IMR-90 (cell line): Measurements from ENCODE around the gene ZDHHC12. TPM values are rescaled to one million over a fixed set of nuclear protein-coding genes. Genes with fewer than 3 reads are reported as not detected.
A peak's percentile ranks its signal among the peaks of the same experiment; 100 is the strongest.

Experiments
- ATAC-seq: fragments of 200-7000 bp; cut with Tn5 transposase; 2 replicates; pipeline ENCODE4 v1.9.1; 2020; ENCODE audit warnings: low read depth, mild to moderate bottlenecking, moderate library complexity
- BruUV-seq: library from RNA; stranded (reverse); fragments of 400-500 nt; replicated peaks from 2 replicates; lab custom pipeline; 2021; lab: Mats Ljungman, UMichigan
- CTCF ChIA-PET: fragments of 300-600 bp; formaldehyde crosslinking; extraction: SDS; loops from one replicate; lab custom pipeline; 2021; ENCODE audit warnings: antibody characterized with exemption; lab: Yijun Ruan, JAX
- POLR2A ChIA-PET: fragments of 300-600 bp; sonication (Branson Sonifier 250); formaldehyde crosslinking; loops from one replicate; lab custom pipeline; 2022; ENCODE audit warnings: antibody characterized with exemption; ENCODE audit not compliant: unreplicated experiment; lab: Charles Lee
- DNase-seq: peaks from one replicate; pipeline ENCODE4 v3.0.0; 2013
- H2AFZ ChIP-seq: replicated peaks from 2 replicates; pipeline ENCODE3; 2013; ENCODE audit warnings: low read length, mild to moderate bottlenecking; ENCODE audit not compliant: poor library complexity
- H2AK5ac ChIP-seq: 2 replicates; pipeline ENCODE4 v1.6.1; 2013; ENCODE audit warnings: low read depth, low read length, inconsistent platforms
- H2AK9ac ChIP-seq: replicated peaks from 2 replicates; pipeline ENCODE3; 2013; ENCODE audit warnings: mild to moderate bottlenecking, low read depth, low read length, moderate library complexity; ENCODE audit not compliant: poor library complexity
- H2BK120ac ChIP-seq: 2 replicates; pipeline ENCODE4 v1.6.1; 2013; ENCODE audit warnings: low read depth, low read length, inconsistent platforms
- H2BK15ac ChIP-seq: 3 replicates; pipeline ENCODE4 v1.6.1; 2013; ENCODE audit warnings: low read depth, low read length, inconsistent platforms
- H2BK20ac ChIP-seq: 2 replicates; pipeline ENCODE4 v1.6.1; 2013; ENCODE audit warnings: low read depth, mild to moderate bottlenecking, inconsistent platforms, low read length, moderate library complexity
- H2BK5ac ChIP-seq: 2 replicates; pipeline ENCODE4 v1.6.1; 2013; ENCODE audit warnings: mild to moderate bottlenecking, low read depth, low read length, inconsistent platforms; ENCODE audit not compliant: poor library complexity, severe bottlenecking
- H3K14ac ChIP-seq: replicated peaks from 2 replicates; pipeline ENCODE4 v1.6.1; 2013; ENCODE audit warnings: low read depth, low read length, inconsistent platforms
- H3K18ac ChIP-seq: 2 replicates; pipeline ENCODE4 v1.6.1; 2013; ENCODE audit warnings: low read depth, low read length, control low read depth
- H3K23ac ChIP-seq: 2 replicates; pipeline ENCODE4 v1.6.1; 2013; ENCODE audit warnings: low read depth, low read length, inconsistent platforms
- H3K27ac ChIP-seq: 2 replicates; pipeline ENCODE4 v1.5.1; 2013; ENCODE audit warnings: mild to moderate bottlenecking, control low read depth, low read length; ENCODE audit not compliant: insufficient read depth
- H3K27me3 ChIP-seq: 2 replicates; pipeline ENCODE4 v1.6.1; 2013; ENCODE audit warnings: low read length; ENCODE audit not compliant: control insufficient read depth, insufficient read depth
- H3K36me3 ChIP-seq: 2 replicates; pipeline ENCODE4 v1.6.1; 2013; ENCODE audit warnings: low read length, mixed read lengths; ENCODE audit not compliant: control insufficient read depth, insufficient read depth
- H3K4ac ChIP-seq: 2 replicates; pipeline ENCODE4 v1.6.1; 2013; ENCODE audit warnings: low read depth, low read length, inconsistent platforms
- H3K4me1 ChIP-seq: 2 replicates; pipeline ENCODE4 v1.6.1; 2013; ENCODE audit warnings: low read length, mixed read lengths; ENCODE audit not compliant: control insufficient read depth, insufficient read depth
- H3K4me2 ChIP-seq: 2 replicates; pipeline ENCODE4 v1.6.1; 2013; ENCODE audit warnings: low read depth, mild to moderate bottlenecking, control low read depth, low read length, moderate library complexity
- H3K4me3 ChIP-seq: 2 replicates; pipeline ENCODE4 v1.5.1; 2013; ENCODE audit warnings: low read depth, mild to moderate bottlenecking, control low read depth, low read length, moderate library complexity; ENCODE audit not compliant: insufficient read depth
- H3K56ac ChIP-seq: 2 replicates; pipeline ENCODE4 v1.6.1; 2013; ENCODE audit warnings: low read length, inconsistent platforms; ENCODE audit not compliant: insufficient read depth; ENCODE audit errors: extremely low read depth
- H3K79me1 ChIP-seq, 2 experiments: 2 replicates each; pipeline ENCODE4 v1.6.1; 2013; ENCODE audit warnings: low read length in 2 of 2, inconsistent platforms in 1 of 2, low read depth in 1 of 2
- H3K9ac ChIP-seq: 2 replicates; pipeline ENCODE4 v1.6.1; 2013; ENCODE audit warnings: low read depth, low read length, control low read depth
- H3K9me1 ChIP-seq: 2 replicates; pipeline ENCODE4 v1.6.1; 2013; ENCODE audit warnings: low read length, inconsistent platforms; ENCODE audit not compliant: insufficient read depth
- H3K9me3 ChIP-seq: 2 replicates; pipeline ENCODE4 v1.6.1; 2013; ENCODE audit warnings: low read length; ENCODE audit not compliant: control insufficient read depth, insufficient read depth
- H4K20me1 ChIP-seq: 2 replicates; pipeline ENCODE4 v1.6.1; 2013; ENCODE audit warnings: low read length, inconsistent platforms; ENCODE audit not compliant: insufficient read depth
- H4K5ac ChIP-seq: 2 replicates; pipeline ENCODE4 v1.6.1; 2013; ENCODE audit warnings: mild to moderate bottlenecking, low read depth, low read length, control low read depth
- H4K8ac ChIP-seq, 2 experiments: 2 replicates each; pipeline ENCODE4 v1.6.1; 2013; ENCODE audit warnings: low read depth in 2 of 2, low read length in 2 of 2, control low read depth in 1 of 2, inconsistent platforms in 1 of 2
- H4K91ac ChIP-seq: 2 replicates; pipeline ENCODE4 v1.6.1; 2013; ENCODE audit warnings: low read depth, low read length, inconsistent platforms; ENCODE audit not compliant: insufficient read depth
- CEBPB ChIP-seq: IDR thresholded peaks from 2 replicates; pipeline ENCODE4 v1.6.1; 2012; ENCODE audit warnings: low read depth, low read length, improper control_type of control experiment
- CHD1 ChIP-seq: IDR thresholded peaks from 2 replicates; pipeline ENCODE4 v1.6.1; 2012; ENCODE audit warnings: low read depth, low read length, improper control_type of control experiment
- ELK1 ChIP-seq: fragments of 150-350 bp; IDR thresholded peaks from 2 replicates; pipeline ENCODE4 v1.6.1; 2016; ENCODE audit warnings: low read depth, mild to moderate bottlenecking, low read length, moderate library complexity, borderline replicate concordance
- FOS ChIP-seq: fragments of 150-350 bp; IDR thresholded peaks from 2 replicates; pipeline ENCODE4 v1.6.1; 2016; ENCODE audit warnings: low read depth, low read length
- MAFK ChIP-seq: IDR thresholded peaks from 2 replicates; pipeline ENCODE4 v1.6.1; 2012; ENCODE audit warnings: low read depth, low read length, improper control_type of control experiment
- NFE2L2 ChIP-seq: fragments of 150-350 bp; IDR thresholded peaks from 2 replicates; pipeline ENCODE4 v1.6.1; 2016; ENCODE audit warnings: low read depth, mild to moderate bottlenecking, low read length
- POLR2A ChIP-seq: IDR thresholded peaks from 2 replicates; pipeline ENCODE4 v1.6.1; 2012; ENCODE audit warnings: mild to moderate bottlenecking, low read depth, low read length
- RAD21 ChIP-seq: IDR thresholded peaks from 2 replicates; pipeline ENCODE4 v1.6.1; 2012; ENCODE audit warnings: low read length, improper control_type of control experiment
- RCOR1 ChIP-seq: IDR thresholded peaks from 2 replicates; pipeline ENCODE4 v1.6.1; 2012; ENCODE audit warnings: mild to moderate bottlenecking, low read length, improper control_type of control experiment; ENCODE audit not compliant: insufficient replicate concordance
- SMC3 ChIP-seq: fragments of 150-350 bp; IDR thresholded peaks from 2 replicates; pipeline ENCODE4 v1.6.1; 2016; ENCODE audit warnings: low read depth, mild to moderate bottlenecking, antibody characterized with exemption, low read length, moderate library complexity
- USF2 ChIP-seq: fragments of 150-350 bp; IDR thresholded peaks from 2 replicates; pipeline ENCODE4 v1.6.1; 2017; ENCODE audit warnings: mild to moderate bottlenecking, antibody characterized with exemption, low read length, low read depth
- WGBS, 2 experiments: methylation state at CpG; one replicate each; pipeline versions ENCODE4 v1.1.5 to v1.1.7; 2013; ENCODE audit warnings: missing lambda C conversion rate in 2 of 2; ENCODE audit not compliant: insufficient read length in 1 of 2; ENCODE audit errors: extremely low coverage in 2 of 2; 5-methylcytosine and 5-hydroxymethylcytosine counted together
- dilution Hi-C: fragments of 300-500 bp; cut with HindIII; formaldehyde crosslinking; loops from one replicate; pipeline ENCODE4 v1.14.3; 2018; ENCODE audit warnings: low sequenced_read_pairs; ENCODE audit not compliant: unreplicated experiment
- in situ Hi-C: fragments of 300-500 bp; cut with MboI; formaldehyde crosslinking; loops from 3 replicates; pipeline ENCODE4 v1.14.3; 2019; ENCODE audit warnings: low sequenced_read_pairs, inconsistent platforms, mixed read lengths
- intact Hi-C: fragments of 100-400 bp; cut with micrococcal nuclease; formaldehyde crosslinking; loops from 2 replicates; pipeline ENCODE4 v1.10.0; 2022
- polyA plus RNA-seq, 3 experiments: library from polyadenylated mRNA; depleted of rRNA; stranded (reverse); fragments of >200 nt; gene quantifications; 2 replicates each; pipeline ENCODE4 v1.2.3, GENCODE V29; 2012; ENCODE audit warnings: low replicate concordance in 1 of 3
- total RNA-seq: library from RNA; depleted of rRNA; stranded (reverse); fragments of >200 nt; gene quantifications from 2 replicates; pipeline ENCODE4 v1.2.3, GENCODE V29; 2012
- TF ChIP-seq, protein P1 (sequence below): conservative IDR thresholded peaks from 2 replicates; pipeline ENCODE4 v1.5.1; 2012; ENCODE audit warnings: mild to moderate bottlenecking, low read depth, low read length, improper control_type of control experiment

ZDHHC12 gene
- total and polyA plus RNA-seq, 2 of the 4 experiments (the other 2 are of a cell fraction), result 16.7 to 60.7 TPM

DNA sequence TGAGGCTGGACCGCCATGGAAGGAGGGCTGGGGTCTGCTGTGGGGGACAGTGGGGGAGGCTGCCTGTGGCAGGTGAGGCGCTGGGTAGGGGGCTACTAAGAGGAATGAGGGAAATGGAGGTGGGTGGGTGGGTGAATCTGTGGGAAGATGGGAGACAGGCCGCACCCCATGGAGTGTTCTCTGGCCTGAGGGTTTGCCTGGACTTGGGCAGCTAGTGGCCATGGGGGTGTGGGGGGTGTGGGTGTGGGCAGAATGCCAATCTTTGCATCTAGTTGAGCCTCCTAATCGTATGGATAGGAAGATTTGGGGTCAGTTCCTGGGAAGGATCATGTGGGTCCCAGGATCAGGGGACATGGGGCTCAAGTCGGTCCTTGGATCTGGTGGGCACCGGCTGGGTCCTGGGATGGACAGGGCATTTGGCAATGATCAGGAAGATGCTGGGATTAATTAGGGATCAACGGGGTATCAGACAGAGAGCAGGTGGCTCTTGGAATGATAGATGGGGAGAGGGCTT lies 518 bp downstream of the ZDHHC12 start:
- Histone ChIP-seq H3K4me3 (peak overlapping the region; percentile 56), H2BK20ac (no peak overlapping the region), H2AK5ac (peak overlapping the region; percentile 20), H3K18ac (no peak overlapping the region), H2AK9ac (peak overlapping the region; percentile 68), H3K9me3 (no peaks in the 10 kb centered on the region), H3K9ac (peak overlapping the region; percentile 54), H2BK15ac (no peak overlapping the region), H4K20me1 (no peaks in the 10 kb centered on the region), H4K8ac (peak overlapping the region; percentile 65 to 94; a peak in 3 of 4 replicates), H4K91ac (peak overlapping the region; percentile 61), H3K27me3 (no peaks in the 10 kb centered on the region), H3K14ac (peak overlapping the region; percentile 75), H3K79me1 (peaks cover 3 to 15% of the 10 kb centered on the region in 2 experiments), H3K9me1 (peaks cover 9% of the 10 kb centered on the region), H3K27ac (no peak overlapping the region; the same call in 1 of the 2 replicates), H3K4ac (peak overlapping the region; percentile 79), H2BK120ac (no peak overlapping the region), H3K56ac (peak overlapping the region; percentile 8; the same call in 1 of the 2 replicates), H4K5ac (peak overlapping the region; percentile 47), H3K23ac (no peak overlapping the region), H2BK5ac (no peak overlapping the region), H3K4me1 (peaks cover 4% of the 10 kb centered on the region; the same call in 1 of the 2 replicates), H3K36me3 (peaks cover 3% of the 10 kb centered on the region), H3K4me2 (peak overlapping the region; percentile 96), H2AFZ (peak overlapping the region; percentile 95)
- dilution Hi-C loops, result no loop called here
- CTCF ChIA-PET, result interaction anchor here (1.1 kb wide), 2 partner anchors 10 to 88 kb away, joined by 3 to 5 read pairs; no protein-coding TSS in a partner anchor
- TF ChIP-seq USF2 (no peak), RAD21 (no peak), MAFK (no peak), CEBPB (no peak), CHD1 (no peak), NFE2L2 (no peak), RCOR1 (no peak), SMC3 (no peak), POLR2A (no peak), ELK1 (no peak), FOS (no peak)
- TF ChIP-seq, protein P1, sequence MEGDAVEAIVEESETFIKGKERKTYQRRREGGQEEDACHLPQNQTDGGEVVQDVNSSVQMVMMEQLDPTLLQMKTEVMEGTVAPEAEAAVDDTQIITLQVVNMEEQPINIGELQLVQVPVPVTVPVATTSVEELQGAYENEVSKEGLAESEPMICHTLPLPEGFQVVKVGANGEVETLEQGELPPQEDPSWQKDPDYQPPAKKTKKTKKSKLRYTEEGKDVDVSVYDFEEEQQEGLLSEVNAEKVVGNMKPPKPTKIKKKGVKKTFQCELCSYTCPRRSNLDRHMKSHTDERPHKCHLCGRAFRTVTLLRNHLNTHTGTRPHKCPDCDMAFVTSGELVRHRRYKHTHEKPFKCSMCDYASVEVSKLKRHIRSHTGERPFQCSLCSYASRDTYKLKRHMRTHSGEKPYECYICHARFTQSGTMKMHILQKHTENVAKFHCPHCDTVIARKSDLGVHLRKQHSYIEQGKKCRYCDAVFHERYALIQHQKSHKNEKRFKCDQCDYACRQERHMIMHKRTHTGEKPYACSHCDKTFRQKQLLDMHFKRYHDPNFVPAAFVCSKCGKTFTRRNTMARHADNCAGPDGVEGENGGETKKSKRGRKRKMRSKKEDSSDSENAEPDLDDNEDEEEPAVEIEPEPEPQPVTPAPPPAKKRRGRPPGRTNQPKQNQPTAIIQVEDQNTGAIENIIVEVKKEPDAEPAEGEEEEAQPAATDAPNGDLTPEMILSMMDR, result no peak
- no peak for ATAC-seq
- intact Hi-C loops, result no loop called here
- 58% methylated on average over 6 of the region's 7 CpGs; no CpG with 5 or more reads in 1 of the 2 experiments for WGBS, 2 experiments
- in situ Hi-C loops, result no loop called here
- DNase-seq, result no peak
- POLR2A ChIA-PET, result no interaction called here
- no TSS peak for BruUV-seq
